GM20431 (cell line): ENCODE results near the gene PLA2G15.
"Not testable (repeated sequence)": the region's sequence is repeated elsewhere in the genome, so short reads cannot be mapped to it uniquely, and the experiment has no call there.

Experiments used
- in situ Hi-C: fragments of 300-500 bp; cut with MseI, MboI; formaldehyde crosslinking; loops from one replicate; pipeline ENCODE4 v1.15.0; 2020; ENCODE audit warnings: low sequenced_read_pairs; ENCODE audit not compliant: unreplicated experiment

Gene PLA2G15

DNA sequence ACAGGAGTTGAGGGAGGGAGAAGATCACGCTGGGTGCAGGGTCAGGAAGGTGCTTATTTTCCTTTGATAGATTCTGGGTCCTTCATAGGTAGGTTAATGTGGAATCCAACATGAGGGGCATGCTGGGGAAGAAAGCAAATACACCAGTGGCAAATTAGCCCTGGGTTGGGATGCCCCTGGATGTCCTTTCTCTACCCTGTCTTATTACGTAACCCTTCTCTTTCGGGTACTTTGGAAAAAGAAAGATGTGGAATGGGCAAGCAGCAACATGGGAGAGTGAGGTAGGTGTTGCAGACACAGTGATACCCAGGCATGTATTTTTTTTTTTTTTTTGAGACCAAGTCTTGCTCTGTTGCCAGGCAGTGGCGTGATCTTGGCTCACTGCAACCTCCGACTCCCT is 28.3 kb downstream of the PLA2G15 start:
- in situ Hi-C loops, result no loop called here

DNA sequence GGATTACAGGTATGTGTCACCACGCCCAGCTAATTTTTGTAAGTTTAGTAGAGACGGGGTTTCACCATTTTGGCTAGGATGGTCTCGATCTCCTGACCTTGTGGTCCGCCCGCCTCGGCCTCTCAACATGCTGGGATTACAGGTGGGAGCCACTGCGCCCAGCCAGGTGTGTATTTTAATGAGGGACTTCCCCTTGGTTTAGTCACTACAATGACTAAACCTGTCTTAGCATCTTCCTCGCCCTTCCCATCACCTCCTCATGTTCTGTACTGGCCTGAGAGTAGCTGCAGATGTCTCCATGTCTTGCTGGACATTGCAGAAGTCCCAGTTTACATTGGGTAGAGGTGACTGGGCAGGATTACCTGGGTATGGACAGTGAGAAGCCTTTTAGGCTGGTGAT is 28.7 kb downstream of the PLA2G15 start:
- in situ Hi-C loops, result no loop called here

DNA sequence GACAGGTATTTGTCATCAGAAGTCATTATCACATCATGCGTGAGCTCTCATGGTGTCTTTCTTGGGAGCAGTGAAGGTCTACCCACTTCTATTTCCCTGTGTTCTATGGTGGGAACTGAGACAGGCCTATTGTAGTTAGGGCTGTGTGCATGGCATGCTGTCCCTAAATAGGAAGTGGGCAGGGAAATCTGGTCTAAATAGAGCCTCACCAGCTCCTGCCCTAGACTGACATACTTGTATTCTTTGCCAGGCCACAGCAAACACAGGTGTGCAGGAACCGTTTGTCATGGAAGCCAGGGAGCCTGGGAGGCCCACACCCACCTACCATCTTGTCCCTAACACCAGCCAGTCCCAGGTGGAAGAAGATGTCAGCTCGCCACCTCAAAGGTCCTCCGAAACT is 29.3 kb downstream of the PLA2G15 start:
- in situ Hi-C loops, result no loop called here

DNA sequence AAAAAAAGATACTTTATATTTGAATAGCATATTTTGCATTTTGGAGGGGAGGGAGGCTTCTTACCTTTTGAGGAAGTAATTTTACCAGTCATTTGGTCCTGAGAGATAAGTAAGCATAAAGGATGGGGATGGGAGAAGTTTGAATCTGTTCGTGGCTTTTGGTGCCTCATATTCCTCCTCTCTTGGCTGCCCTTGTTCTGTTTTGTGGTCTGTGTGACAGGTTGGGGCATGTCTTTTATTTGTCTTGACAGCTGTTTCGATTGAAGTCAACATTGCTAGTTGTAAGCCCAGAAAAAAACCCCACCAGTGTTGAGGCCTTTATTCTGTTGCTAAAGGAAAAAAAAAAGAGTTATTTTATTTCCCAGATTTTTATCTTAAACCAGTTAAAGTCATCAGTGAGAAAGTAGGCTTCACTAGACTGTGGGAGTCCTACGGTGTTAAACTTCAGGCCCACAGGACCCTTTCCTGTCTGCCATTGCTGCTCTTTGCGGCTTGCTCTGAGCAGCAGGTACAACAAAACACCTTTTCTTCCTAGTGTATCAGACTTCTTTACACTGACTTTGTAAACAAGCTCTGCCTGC is 30.5 kb downstream of the PLA2G15 start:
- in situ Hi-C loops, result no loop called here

DNA sequence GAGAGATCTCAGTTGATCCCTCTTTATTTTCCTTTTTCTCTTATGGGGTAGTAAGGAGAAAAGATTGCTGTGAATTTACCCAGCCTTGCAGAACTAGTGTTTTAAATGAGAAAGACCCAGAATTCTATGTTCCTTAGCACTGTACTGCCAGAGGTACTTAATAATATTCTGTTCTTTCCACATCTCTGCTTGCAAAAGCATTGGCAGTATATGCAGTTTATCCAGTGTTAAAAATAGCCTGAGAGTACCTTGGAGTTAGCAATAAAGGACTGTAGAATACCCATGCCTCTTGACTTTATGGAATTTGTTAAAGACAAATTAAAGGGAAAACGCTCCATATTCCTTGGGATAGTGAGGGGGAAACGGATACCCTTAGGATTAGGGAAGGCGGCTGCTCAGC is 31.1 kb downstream of the PLA2G15 start:
- in situ Hi-C loops, result no loop called here

DNA sequence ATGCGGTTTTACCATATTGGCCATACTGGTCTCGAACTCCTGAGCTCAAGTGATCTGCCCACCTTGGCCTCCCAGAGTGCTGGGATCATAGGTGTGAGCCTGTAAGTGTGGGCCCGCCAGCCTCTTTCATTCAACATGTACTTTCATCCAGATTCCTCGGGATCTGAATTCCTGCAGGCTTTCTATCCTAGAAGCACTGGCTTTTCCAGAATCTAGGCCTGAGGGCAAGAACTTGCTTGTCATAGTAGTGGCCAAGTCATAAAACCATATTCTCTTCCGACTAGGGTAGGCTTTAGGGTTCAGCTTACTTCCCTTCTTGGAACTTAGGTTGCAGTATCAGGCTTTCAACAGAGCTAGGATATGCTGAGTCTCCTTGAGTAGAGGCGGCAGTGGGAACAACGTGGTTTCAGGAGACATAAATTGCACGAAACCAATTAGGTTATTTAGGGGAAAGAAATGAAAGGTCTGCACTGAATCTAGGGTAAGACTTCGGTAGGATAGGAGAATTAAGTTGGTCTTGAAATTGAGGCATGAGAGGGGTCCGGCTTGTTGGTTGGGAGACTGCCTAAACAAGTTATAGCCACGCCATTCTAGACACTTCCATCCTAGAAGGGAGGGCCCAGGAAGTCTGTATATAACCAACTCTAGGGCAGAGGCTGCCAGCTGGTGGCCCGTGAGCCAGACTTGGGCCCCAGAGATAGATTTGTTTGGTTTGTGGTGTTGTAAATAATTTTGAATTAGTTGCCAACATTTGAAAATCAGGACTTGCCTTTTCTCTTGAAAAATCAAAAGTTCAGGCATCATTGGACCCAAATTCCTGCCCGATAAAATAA is 34.8 kb downstream of the PLA2G15 start:
- in situ Hi-C loops, result no loop called here

DNA sequence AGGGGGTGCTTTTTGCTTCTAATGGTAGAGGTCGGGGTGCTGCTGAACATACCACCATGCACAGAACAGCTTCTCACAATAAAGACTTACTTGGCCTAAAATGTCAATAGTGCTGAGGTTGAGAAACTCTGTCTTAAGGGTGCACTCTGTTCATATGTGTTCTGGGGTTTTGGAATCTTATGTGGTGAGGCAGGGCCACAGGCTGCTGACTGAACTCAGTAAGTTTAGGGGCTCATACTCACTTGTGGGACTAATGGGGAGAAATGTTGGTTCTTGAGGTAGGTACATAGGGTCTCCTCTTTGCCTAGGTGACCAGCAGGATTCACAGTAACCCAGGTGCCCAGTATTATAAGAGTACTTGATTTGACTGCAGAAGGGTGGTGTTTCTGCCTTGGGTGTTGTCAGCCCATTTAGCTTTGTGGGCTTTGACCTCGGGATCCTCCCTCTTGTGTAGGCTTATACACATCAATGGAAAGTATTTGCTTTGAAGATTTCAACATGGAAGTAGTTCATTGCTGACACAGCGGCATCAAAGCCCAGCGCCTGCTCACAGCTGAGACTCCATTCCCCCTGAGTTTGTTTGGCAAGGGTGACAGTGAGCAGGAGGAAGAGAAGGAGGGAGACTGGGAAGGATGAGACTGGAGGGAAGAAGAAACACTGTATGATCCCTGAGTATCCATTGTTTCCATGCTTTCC is 36.3 kb downstream of the PLA2G15 start:
- in situ Hi-C loops, result no loop called here

DNA sequence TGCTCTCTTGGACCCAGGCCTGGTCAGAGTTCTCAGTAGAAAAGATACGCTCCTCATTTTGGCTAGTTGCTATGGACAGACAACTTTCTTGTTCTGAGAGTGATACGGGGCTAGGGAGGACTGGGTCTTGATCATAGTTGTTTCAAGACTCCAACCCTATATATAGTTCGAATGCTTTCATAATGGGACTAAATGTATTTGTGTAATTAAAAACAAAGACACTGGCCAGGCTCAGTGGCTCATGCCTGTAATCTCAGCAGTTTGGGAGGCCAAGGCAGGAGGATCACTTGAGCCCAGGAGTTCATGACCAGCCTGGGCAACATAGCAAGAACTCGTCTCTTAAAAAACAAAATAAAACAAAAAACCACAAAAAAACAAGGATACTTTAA is 36.9 kb downstream of the PLA2G15 start:
- in situ Hi-C loops, result no loop called here

DNA sequence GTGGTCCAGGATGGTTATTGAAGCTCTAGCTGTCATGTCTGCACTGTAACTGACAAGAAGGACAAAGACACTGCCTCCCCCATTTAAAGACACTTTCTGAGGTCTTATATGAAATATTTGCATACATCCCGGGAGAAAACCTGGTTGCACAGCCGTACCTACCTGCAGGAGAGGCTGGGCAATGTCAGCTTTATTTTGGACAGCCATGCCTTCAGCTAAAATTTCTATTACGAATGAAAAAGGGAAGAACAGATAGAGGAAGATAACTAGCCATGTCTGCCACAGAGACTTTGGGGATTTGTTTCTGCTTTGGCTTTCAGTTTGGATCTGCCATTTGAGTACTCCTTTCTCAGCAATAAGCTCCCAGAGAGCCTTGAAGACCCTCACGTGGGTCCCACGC is 38.2 kb downstream of the PLA2G15 start:
- in situ Hi-C loops, result no loop called here

DNA sequence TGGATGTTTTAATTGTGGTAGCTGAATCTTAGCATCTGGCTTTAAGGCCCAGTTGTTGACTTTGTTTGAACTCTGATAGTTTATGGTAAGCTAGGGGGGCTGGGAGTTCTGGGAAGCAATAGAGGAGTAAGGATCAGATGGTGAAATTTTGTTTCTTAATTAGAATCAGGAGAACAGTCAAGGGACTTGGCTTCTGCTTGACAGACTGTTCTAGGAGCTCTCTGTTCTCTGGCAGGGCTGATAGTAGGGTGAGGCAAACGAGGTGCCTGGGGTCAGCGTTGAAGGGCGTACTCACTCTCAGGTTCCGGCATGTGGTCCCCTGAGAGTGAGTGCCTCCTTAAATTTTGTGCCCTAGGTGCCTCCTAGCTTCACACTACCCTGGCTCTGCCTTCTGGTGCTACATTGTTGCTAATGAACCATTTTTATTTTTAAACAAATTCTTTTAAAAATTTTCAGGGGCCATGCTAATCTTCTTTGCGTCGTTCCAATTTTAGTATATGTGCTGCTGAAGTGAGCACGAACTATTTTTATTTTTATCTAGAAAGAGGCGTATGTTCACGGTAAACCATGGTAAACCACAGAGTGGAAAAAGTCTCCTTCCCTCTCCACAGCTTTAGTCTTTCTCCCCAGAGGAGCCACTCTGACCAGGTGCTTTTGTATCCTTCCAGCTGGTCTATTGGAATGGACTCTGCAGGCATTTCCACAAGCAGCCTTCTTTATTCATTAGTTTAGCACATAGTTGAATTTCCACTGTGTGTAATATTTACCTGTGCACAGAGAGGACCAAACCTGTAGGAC is 38.8 kb downstream of the PLA2G15 start:
- in situ Hi-C loops, result no loop called here

DNA sequence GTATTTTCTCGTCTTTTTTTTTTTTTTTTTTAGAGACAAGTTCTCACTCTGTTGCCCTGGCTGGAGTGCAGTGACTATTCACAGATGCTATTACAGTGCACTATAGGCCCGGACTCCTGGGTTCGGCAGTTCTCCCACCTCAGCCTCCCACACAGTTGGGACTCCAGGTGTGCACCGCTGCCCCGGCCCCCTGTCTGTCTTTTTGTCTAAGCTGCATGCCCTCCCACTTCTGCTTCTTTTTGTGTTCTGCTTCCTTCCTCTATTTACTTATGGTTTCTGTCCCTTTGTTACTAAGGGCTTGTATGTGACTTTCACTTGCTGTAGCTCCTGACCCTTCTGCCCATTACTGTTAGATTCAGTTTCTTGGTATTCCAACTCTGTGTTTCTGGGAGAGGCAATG is 39.7 kb downstream of the PLA2G15 start:
- in situ Hi-C loops, result no loop called here

DNA sequence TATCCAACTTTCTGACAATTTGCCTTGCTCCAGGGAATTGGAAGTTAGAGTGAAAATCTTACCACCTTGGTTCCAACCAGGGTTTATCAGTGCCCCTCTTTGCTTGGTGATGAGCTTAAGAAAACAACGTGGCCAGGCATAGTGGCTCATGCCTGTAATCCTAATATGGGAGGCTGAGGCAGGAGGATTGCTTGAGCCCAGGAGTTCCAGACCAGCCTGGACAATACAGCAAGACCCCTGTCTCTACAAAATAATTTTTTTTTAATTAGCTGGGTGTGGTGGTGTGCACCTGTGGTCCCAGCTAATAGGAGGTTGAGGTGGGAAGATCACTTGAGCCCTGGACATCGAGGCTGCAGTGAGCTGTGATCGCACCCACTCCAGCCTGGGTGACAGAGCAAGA is 40.5 kb downstream of the PLA2G15 start:
- in situ Hi-C loops, result no loop called here

DNA sequence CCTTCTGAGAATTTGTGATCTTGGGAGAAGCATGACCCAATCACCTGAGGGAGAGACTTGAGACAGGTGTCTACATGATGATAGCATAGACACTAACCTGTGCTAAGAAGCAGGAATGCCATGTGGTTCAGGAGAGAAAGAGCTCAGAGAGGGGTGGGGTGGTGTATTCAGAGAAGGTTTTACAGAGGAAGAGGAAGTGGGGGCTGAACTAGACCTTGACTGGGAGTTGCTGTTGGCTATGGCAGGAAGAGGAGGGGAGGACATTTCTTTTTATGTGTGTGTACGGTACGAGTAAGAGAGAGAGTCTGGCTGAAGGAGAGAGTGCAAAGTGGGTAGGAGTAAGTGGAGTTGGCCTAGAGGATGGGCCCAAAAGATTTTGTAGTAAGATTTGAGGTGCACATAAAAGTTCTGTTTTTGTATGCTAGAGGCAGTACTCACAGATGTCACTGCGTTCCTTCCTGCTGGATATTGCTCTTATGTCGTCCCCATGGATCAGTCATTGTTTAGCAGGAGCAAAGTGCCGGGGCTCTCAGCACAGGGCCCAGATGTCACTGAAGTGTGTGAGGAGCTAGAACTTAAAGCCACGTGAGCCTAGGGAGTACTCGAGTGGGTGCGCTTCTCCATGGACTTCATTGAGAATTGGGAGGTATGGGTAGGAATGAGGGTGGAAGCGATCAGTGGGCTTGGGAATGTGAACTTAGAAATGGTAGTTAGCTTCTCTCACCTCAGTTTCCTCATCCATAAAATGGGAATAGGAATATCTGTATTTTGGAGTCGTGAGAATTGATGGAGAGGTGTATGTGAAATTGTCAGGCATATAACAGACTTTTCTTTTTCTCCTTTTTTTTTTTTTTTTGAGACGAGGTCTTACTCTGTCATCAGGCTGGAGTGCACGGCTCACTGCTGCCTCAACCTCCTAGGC is 41.2 kb downstream of the PLA2G15 start:
- in situ Hi-C loops, result no loop called here

DNA sequence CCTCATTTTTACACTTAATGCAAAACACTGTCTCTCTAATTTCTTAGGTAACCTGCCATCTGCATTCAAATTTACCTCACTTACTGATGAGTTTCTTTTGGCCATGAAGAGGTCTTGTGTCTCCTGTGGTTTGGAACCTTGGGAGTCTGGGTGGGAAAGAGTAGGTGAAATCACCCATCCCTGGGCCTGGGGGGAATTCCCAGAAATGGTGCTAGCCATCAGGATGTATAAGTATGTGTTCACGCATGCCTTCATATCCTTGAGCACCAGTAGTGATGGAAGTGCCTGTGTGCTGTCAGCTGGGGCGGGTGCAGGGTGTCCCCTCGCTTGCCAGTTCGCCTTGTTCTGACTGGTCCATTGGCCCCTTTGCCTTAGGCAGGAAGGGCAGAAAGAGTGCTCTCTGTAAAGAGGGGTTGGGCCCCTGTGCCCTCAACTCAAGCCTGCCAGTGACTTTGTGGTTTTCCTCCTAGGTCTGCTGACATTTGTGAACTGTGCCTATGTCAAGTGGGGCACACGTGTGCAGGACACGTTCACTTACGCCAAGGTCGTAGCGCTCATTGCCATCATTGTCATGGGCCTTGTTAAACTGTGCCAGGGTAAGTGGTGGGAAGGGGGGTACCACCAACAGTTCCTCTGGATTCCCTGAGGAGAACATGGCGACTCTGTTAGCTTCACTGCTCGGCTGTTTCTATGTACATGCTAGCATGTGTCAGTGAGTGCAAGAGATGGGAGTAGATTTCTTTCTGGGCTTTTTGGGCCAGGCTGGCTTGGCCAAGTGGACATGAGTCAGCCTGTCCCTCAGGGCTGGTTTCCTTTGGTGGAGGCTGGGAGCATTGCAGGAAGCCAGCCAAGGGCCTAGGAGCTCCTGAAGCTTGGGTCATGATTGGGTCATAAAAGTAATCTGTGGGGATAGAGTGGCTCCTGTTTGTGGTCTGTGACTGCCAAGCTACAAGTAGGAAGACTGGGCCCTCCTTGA is 42.4 kb downstream of the PLA2G15 start:
- in situ Hi-C loops, result no loop called here

DNA sequence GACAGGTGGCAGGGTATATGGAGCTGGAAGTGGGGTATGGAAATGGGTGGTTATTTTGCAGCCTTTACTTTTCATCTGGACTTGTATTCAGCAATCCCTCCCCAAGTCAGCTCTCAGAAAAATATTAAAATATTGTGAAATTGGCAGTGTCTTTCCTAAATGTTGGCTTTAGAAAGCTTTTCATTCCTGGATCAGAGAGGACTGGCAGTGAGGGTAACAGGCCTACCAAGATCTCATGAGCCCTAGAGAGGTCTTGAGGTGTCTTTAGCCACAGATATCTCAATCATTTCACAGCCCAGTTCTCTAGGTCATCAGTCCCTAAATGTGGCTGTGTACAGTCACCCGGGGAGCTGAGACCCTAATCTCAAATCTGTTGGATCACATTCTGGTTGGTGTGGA is 43.1 kb downstream of the PLA2G15 start:
- in situ Hi-C loops, result no loop called here

DNA sequence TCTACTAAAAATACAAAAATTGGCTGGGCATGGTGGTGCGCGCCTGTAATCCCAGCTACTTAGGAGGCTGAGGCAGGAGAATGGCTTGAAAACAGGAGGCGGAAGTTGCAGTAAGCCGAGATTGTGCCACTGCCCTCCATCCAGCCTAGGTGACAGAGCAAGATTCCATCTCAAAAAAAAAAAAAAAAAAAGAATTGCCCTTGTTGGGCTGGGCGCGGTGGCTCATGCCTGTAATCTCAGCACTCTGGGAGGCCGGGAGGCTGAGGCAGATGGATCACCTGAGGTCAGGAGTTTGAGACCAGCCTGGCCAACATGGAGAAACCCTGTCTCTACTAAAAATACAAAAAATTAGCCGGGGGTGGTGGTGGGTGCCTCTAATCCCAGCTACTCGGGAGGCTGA is 43.6 kb downstream of the PLA2G15 start:
- in situ Hi-C loops, result not testable (repeated sequence)

DNA sequence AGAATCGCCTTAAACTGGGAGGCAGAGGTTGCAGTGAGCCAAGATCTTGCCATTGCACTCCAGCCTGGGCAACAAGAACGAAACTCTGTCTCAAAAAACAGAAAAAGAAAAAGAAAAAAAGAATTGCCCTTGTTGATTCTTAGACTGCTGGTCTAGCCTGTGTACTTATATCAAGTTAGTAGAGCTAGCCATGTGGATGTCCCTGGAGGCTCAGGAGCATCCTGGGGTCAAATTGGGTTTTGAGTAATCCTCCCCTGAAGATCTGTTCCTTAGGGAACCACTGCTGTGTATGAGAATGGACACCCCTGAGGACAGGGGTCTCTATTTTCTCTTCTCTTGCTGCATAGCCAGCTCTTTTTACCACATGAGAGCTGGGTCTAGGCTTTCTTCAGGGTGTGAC is 44.0 kb downstream of the PLA2G15 start:
- in situ Hi-C loops, result no loop called here

DNA sequence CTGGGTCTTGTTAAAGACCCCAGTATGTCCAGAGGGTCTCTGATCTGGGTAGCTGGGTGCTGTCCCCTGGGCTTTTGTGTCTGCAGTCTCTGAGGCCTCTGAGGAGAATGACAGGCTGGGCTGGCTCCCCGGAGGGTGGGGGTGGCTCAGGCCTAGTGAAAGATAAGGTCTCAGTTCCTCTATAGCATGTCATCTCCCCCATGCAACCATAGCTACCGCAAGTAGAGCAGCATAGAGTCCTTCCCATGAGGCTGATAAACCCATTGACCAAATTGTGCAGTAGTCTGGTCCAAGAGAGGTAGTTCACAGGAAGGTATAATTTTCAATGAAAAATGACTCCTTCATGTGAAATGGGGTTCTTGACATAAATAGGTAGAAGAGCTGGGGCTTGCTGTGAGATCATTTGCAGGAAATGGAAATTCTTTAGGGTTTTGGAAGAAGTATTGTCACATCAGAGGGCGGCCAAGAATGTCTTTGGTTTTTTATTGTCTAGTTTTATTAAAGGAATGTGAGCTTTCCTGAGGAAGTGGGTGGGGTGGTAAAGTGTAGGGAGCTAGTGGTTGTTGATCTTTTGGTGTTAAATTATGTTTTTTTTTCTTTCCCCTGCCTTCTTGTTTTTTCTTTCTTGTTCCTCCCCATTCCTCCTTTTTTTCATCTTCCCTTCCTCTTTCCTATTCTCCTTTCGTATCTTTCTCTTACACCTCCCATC is 44.6 kb downstream of the PLA2G15 start:
- in situ Hi-C loops, result no loop called here
